B cell (primary cell): ENCODE results near the gene CLCNKB. TPM values are rescaled to one million over a fixed set of nuclear protein-coding genes. Genes with fewer than 3 reads are reported as not detected.

Experiments
- ATAC-seq: fragments of 200-7000 bp; cut with Tn5 transposase; one replicate; pipeline ENCODE4 v1.10.0; 2021; ENCODE audit warnings: low read depth, mild to moderate bottlenecking, moderate number of reproducible peaks, moderate library complexity
- CTCF ChIA-PET: fragments of 350-600 bp; sonication (Branson Sonifier 250); formaldehyde crosslinking; loops from one replicate; lab custom pipeline; 2021; ENCODE audit warnings: antibody characterized with exemption, inconsistent platforms; lab: Charles Lee
- POLR2A ChIA-PET: fragments of 350-600 bp; sonication (Branson Sonifier 250); formaldehyde crosslinking; loops from one replicate; lab custom pipeline; 2021; ENCODE audit warnings: antibody characterized with exemption; lab: Charles Lee
- DNase-seq: peaks from one replicate; pipeline ENCODE4 v3.0.0; 2013
- H2AFZ ChIP-seq: 2 replicates; pipeline ENCODE4 v1.6.1; 2012; ENCODE audit warnings: mild to moderate bottlenecking, low read depth, low read length; ENCODE audit not compliant: insufficient read depth, poor library complexity, severe bottlenecking
- H3K27ac ChIP-seq, 2 donors: 1 replicate in 1 of 2; 2 replicates in 1 of 2; pipeline ENCODE4 v1.5.1; 2012 to 2013; ENCODE audit warnings: low read length in 2 of 2, mild to moderate bottlenecking in 2 of 2, moderate library complexity in 1 of 2
- H3K27me3 ChIP-seq, 4 experiments: fragments of 200-600 bp in 1 of 4; sonication (generic) in 1 of 4; replicated peaks in 1 of 4; 1 replicate in 2 of 4; 2 replicates in 2 of 4; pipeline versions ENCODE4 v1.6.1 to v1.7.0; 2013 to 2016; ENCODE audit warnings: low read length in 3 of 4, mild to moderate bottlenecking in 2 of 4, mixed read lengths in 1 of 4, moderate library complexity in 1 of 4; ENCODE audit not compliant: insufficient read depth in 4 of 4, control insufficient read depth in 3 of 4; ENCODE audit errors: control extremely low read depth in 1 of 4
- H3K36me3 ChIP-seq, 2 experiments: replicated peaks in 1 of 2; 1 replicate in 1 of 2; 2 replicates in 1 of 2; pipeline versions ENCODE4 v1.6.1 to v1.7.1; 2013; ENCODE audit warnings: low read length in 1 of 2; ENCODE audit not compliant: insufficient read depth in 2 of 2, control insufficient read depth in 1 of 2; ENCODE audit errors: control extremely low read depth in 1 of 2, extremely low read depth in 1 of 2
- H3K4me1 ChIP-seq, 2 donors: fragments of 200-600 bp in 1 of 2; sonication (generic) in 1 of 2; 1 replicate in 1 of 2; 2 replicates in 1 of 2; pipeline versions ENCODE4 v1.5.1 to v1.6.1; 2013 to 2017; ENCODE audit warnings: low read length in 2 of 2; ENCODE audit not compliant: control insufficient read depth in 2 of 2, insufficient read depth in 2 of 2
- H3K4me2 ChIP-seq: replicated peaks from 2 replicates; pipeline ENCODE3; 2012; ENCODE audit warnings: mild to moderate bottlenecking, low read depth, low read length; ENCODE audit not compliant: poor library complexity, severe bottlenecking
- H3K4me3 ChIP-seq, 5 experiments: fragments of 200-600 bp in 1 of 5; sonication (generic) in 1 of 5; 1 replicate in 3 of 5; 2 replicates in 2 of 5; pipeline versions ENCODE4 v1.5.1 to v1.7.0; 2011 to 2016; ENCODE audit warnings: low read length in 4 of 5, mild to moderate bottlenecking in 4 of 5, low read depth in 2 of 5, control low read depth in 1 of 5, moderate library complexity in 1 of 5; ENCODE audit not compliant: insufficient read depth in 1 of 5; ENCODE audit errors: control extremely low read depth in 1 of 5, extremely low read depth in 1 of 5
- H3K79me2 ChIP-seq: fragments of 200-600 bp; sonication (generic); one replicate; pipeline ENCODE4 v1.6.0; 2016; ENCODE audit warnings: low read length; ENCODE audit not compliant: control insufficient read depth, insufficient read depth
- H3K9ac ChIP-seq: fragments of 200-600 bp; sonication (generic); 2 replicates; pipeline ENCODE4 v1.6.1; 2017; ENCODE audit warnings: mild to moderate bottlenecking, low read length, moderate library complexity
- H3K9me3 ChIP-seq, 3 donors: one replicate each; pipeline versions ENCODE4 v1.6.1 to v1.7.1; 2013; ENCODE audit warnings: low read length in 2 of 3; ENCODE audit not compliant: control insufficient read depth in 2 of 3, insufficient read depth in 1 of 3; ENCODE audit errors: control extremely low read depth in 1 of 3
- H4K20me1 ChIP-seq: 2 replicates; pipeline ENCODE4 v1.6.0; 2012; ENCODE audit warnings: mild to moderate bottlenecking, low read length; ENCODE audit not compliant: insufficient read depth, control insufficient read depth, poor library complexity, severe bottlenecking
- H3K27ac Mint-ChIP-seq: one replicate; pipeline ENCODE4 v1.8.0; 2021; ENCODE audit warnings: mixed read lengths
- H3K27me3 Mint-ChIP-seq: one replicate; pipeline ENCODE4 v1.8.0; 2021; ENCODE audit warnings: mixed read lengths
- H3K4me1 Mint-ChIP-seq: one replicate; pipeline ENCODE4 v1.8.0; 2021; ENCODE audit warnings: mixed read lengths
- H3K4me3 Mint-ChIP-seq: one replicate; pipeline ENCODE4 v1.8.0; 2021; ENCODE audit warnings: mixed read lengths
- H3K9me3 Mint-ChIP-seq: one replicate; pipeline ENCODE4 v1.8.0; 2022; ENCODE audit warnings: mixed read lengths; ENCODE audit not compliant: insufficient read depth
- EZH2 ChIP-seq: IDR thresholded peaks from 2 replicates; pipeline ENCODE4 v1.6.1; 2012; ENCODE audit warnings: borderline replicate concordance, low read depth, mild to moderate bottlenecking, moderate library complexity, low read length; ENCODE audit not compliant: insufficient read depth, poor library complexity, severe bottlenecking
- WGBS: methylation state at CpG from one replicate; pipeline ENCODE4 v1.1.5; 2013; ENCODE audit warnings: missing lambda C conversion rate; ENCODE audit not compliant: insufficient coverage; 5-methylcytosine and 5-hydroxymethylcytosine counted together
- intact Hi-C: fragments of 100-400 bp; cut with micrococcal nuclease; formaldehyde crosslinking; loops from one replicate; pipeline ENCODE4 v1.10.0; 2022
- polyA plus RNA-seq: library from polyadenylated mRNA; depleted of rRNA; stranded (reverse); fragments of >200 nt; gene quantifications from 2 replicates; pipeline ENCODE4 v1.2.3, GENCODE V29; 2012
- total RNA-seq, 2 donors: library from RNA; stranded (reverse); fragments of 120-200 nt in 1 of 2; gene quantifications; 1 replicate in 1 of 2; 2 replicates in 1 of 2; pipeline versions ENCODE4 v1.2.3 to v1.2.4, GENCODE V29; 2013 to 2022
- TF ChIP-seq, protein P1 (sequence below): fragments of 200-600 bp; IDR thresholded peaks from one replicate; pipeline ENCODE4 v1.8.0; 2022; ENCODE audit warnings: antibody characterized with exemption, mild to moderate bottlenecking

Gene CLCNKB
- total and polyA plus RNA-seq, 2 donors (not counting 1 experiment from before 2014, with no cell fraction given): not detected

- Histone ChIP-seq H3K36me3 (no peaks in the 10 kb centered on the region), H3K27ac (no peak overlapping the region), H3K27me3 (peaks cover 0 to 5% (median 2%) of the 10 kb centered on the region in 4 experiments), H3K4me1 (no peaks in the 10 kb centered on the region), H3K4me3 (no peak overlapping the region), H4K20me1 (no peaks in the 10 kb centered on the region), H3K9me3 (peaks cover 0 to 16% (median 0%) of the 10 kb centered on the region in 3 donors), H3K79me2 (no peaks in the 10 kb centered on the region), H3K9ac (no peak overlapping the region), H3K4me2 (no peak overlapping the region), H2AFZ (no peak overlapping the region)
- CTCF ChIA-PET: no interaction called here
- ATAC-seq: no peak
- intact Hi-C loops: no loop called here
- no peak for TF ChIP-seq EZH2
- TF ChIP-seq, protein P1, sequence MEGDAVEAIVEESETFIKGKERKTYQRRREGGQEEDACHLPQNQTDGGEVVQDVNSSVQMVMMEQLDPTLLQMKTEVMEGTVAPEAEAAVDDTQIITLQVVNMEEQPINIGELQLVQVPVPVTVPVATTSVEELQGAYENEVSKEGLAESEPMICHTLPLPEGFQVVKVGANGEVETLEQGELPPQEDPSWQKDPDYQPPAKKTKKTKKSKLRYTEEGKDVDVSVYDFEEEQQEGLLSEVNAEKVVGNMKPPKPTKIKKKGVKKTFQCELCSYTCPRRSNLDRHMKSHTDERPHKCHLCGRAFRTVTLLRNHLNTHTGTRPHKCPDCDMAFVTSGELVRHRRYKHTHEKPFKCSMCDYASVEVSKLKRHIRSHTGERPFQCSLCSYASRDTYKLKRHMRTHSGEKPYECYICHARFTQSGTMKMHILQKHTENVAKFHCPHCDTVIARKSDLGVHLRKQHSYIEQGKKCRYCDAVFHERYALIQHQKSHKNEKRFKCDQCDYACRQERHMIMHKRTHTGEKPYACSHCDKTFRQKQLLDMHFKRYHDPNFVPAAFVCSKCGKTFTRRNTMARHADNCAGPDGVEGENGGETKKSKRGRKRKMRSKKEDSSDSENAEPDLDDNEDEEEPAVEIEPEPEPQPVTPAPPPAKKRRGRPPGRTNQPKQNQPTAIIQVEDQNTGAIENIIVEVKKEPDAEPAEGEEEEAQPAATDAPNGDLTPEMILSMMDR: no peak
- POLR2A ChIA-PET: no interaction called here
- WGBS: 92% methylated on average over 8 of the region's 9 CpGs
- Mint-ChIP-seq H3K4me1 (no peaks in the 10 kb centered on the region), H3K27me3 (peaks cover 40% of the 10 kb centered on the region), H3K4me3 (no peak overlapping the region), H3K27ac (no peak overlapping the region), H3K9me3 (no peaks in the 10 kb centered on the region)
- DNase-seq: no peak
Observed at GRCh38 chr1:16101623-16102022, 58.0 kb downstream of the CLCNKB start.

Other genes with a start within 250 kb of the CLCNKB start
- 1.8 and 2.0 TPM in 2 replicates for gene UQCRHL, start 236.1 kb upstream of the CLCNKB start, total RNA-seq
- gene UQCRHL, start 236.1 kb upstream of the CLCNKB start, polyA plus RNA-seq: 0.98 and 1.3 TPM in 2 replicates
- 126 and 140 TPM in 2 replicates for gene SPEN, start 196.1 kb upstream of the CLCNKB start, total RNA-seq
- 29.1 and 48.4 TPM in 2 replicates for gene SPEN, start 196.1 kb upstream of the CLCNKB start, polyA plus RNA-seq
- 94.1 and 101 TPM in 2 replicates for gene ZBTB17, start 67.7 kb upstream of the CLCNKB start, total RNA-seq
- gene ZBTB17, start 67.7 kb upstream of the CLCNKB start, polyA plus RNA-seq: 157 and 201 TPM in 2 replicates
- gene SRARP, start 39.5 kb upstream of the CLCNKB start, total RNA-seq: not detected in 2 replicates
- gene SRARP, start 39.5 kb upstream of the CLCNKB start, polyA plus RNA-seq: not detected in 2 replicates
- not detected in 2 replicates for gene HSPB7, start 25.7 kb upstream of the CLCNKB start, total RNA-seq
- not detected in 2 replicates for gene HSPB7, start 25.7 kb upstream of the CLCNKB start, polyA plus RNA-seq
- 0.19 TPM in 1 of 2 replicates, not detected in the other for gene CLCNKA, start 21.7 kb upstream of the CLCNKB start, total RNA-seq
- gene CLCNKA, start 21.7 kb upstream of the CLCNKB start, polyA plus RNA-seq: 0.03 TPM in 1 of 2 replicates, not detected in the other
- 0.37 and 0.58 TPM in 2 replicates for gene FAM131C, start 29.9 kb downstream of the CLCNKB start, total RNA-seq
- not detected in 2 replicates for gene FAM131C, start 29.9 kb downstream of the CLCNKB start, polyA plus RNA-seq
- gene EPHA2, start 112.3 kb downstream of the CLCNKB start, total RNA-seq: 0.12 and 0.46 TPM in 2 replicates
- gene EPHA2, start 112.3 kb downstream of the CLCNKB start, polyA plus RNA-seq: 0.06 TPM in 1 of 2 replicates, not detected in the other
- gene ARHGEF19, start 168.9 kb downstream of the CLCNKB start, total RNA-seq: 13.9 and 14.5 TPM in 2 replicates
- 15.3 and 20.9 TPM in 2 replicates for gene ARHGEF19, start 168.9 kb downstream of the CLCNKB start, polyA plus RNA-seq
- gene CPLANE2, start 193.4 kb downstream of the CLCNKB start, total RNA-seq: 11.1 and 14.3 TPM in 2 replicates
- gene CPLANE2, start 193.4 kb downstream of the CLCNKB start, polyA plus RNA-seq: 5.7 and 6.3 TPM in 2 replicates